NB4 (cell line): ENCODE data around the gene HLA-DOA.
A peak's percentile ranks its signal among the peaks of the same experiment; 100 is the strongest.

Experiments
- DNase-seq: peaks from one replicate; pipeline ENCODE4 v3.0.0; 2010; ENCODE audit warnings: low read depth
- H3K4me3 ChIP-seq: one replicate; pipeline ENCODE4 v1.5.1; 2011; ENCODE audit warnings: mild to moderate bottlenecking, low read depth, low read length, moderate library complexity
- MAX ChIP-seq: IDR thresholded peaks from 2 replicates; pipeline ENCODE4 v1.6.1; 2011; ENCODE audit warnings: low read depth, low read length
- MYC ChIP-seq: IDR thresholded peaks from 2 replicates; pipeline ENCODE4 v1.6.1; 2011; ENCODE audit warnings: low read depth, low read length
- POLR2A ChIP-seq: IDR thresholded peaks from 2 replicates; pipeline ENCODE4 v1.6.1; 2011; ENCODE audit warnings: mild to moderate bottlenecking; ENCODE audit not compliant: insufficient read length; ENCODE audit errors: extremely low read depth
- TF ChIP-seq, protein P1 (sequence below): IDR thresholded peaks from one replicate; pipeline ENCODE4 v1.5.1; 2012; ENCODE audit warnings: low read depth, low read length

HLA-DOA gene

DNA sequence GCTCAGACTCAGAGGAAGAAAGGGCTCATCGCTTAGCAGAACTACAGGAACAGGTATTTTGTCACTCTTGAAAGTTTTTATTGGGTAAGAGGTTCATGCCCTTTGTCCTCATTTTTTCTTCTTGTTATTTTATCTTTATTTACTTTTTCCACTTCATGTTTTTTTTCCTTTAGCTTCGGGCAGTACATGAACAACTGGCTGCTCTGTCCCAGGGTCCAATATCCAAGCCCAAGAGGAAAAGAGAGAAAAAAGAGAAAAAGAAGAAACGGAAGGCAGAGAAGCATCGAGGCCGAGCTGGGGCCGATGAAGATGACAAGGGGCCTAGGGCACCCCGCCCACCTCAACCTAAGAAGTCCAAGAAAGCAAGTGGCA lies 31.5 kb downstream of the HLA-DOA start:
- no peak for DNase-seq
- H3K4me3 ChIP-seq, result no peak overlapping the region
- TF ChIP-seq, protein P1, sequence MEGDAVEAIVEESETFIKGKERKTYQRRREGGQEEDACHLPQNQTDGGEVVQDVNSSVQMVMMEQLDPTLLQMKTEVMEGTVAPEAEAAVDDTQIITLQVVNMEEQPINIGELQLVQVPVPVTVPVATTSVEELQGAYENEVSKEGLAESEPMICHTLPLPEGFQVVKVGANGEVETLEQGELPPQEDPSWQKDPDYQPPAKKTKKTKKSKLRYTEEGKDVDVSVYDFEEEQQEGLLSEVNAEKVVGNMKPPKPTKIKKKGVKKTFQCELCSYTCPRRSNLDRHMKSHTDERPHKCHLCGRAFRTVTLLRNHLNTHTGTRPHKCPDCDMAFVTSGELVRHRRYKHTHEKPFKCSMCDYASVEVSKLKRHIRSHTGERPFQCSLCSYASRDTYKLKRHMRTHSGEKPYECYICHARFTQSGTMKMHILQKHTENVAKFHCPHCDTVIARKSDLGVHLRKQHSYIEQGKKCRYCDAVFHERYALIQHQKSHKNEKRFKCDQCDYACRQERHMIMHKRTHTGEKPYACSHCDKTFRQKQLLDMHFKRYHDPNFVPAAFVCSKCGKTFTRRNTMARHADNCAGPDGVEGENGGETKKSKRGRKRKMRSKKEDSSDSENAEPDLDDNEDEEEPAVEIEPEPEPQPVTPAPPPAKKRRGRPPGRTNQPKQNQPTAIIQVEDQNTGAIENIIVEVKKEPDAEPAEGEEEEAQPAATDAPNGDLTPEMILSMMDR, result no peak
- no peak for TF ChIP-seq MYC
- no peak for TF ChIP-seq POLR2A
- no peak for TF ChIP-seq MAX

GRCh38 chr6:32977272-32977952 lies 32.0 kb downstream of the HLA-DOA start:
- no peak for DNase-seq

GRCh38 chr6:32976334-32977069 lies 32.9 kb downstream of the HLA-DOA start:
- H3K4me3 ChIP-seq, result peak overlapping the region; percentile 99
- TF ChIP-seq MYC, result no peak
- TF ChIP-seq, protein P1, result no peak
- TF ChIP-seq MAX, result no peak
- TF ChIP-seq POLR2A, result no peak
- DNase-seq, result no peak

More at GRCh38 chr6:32977272-32977952, 32.0 kb downstream of the HLA-DOA start:
- peak overlapping the region; percentile 3 for H3K4me3 ChIP-seq
- TF ChIP-seq MYC (no peak), POLR2A (no peak)
- TF ChIP-seq, protein P1, result no peak

DNA sequence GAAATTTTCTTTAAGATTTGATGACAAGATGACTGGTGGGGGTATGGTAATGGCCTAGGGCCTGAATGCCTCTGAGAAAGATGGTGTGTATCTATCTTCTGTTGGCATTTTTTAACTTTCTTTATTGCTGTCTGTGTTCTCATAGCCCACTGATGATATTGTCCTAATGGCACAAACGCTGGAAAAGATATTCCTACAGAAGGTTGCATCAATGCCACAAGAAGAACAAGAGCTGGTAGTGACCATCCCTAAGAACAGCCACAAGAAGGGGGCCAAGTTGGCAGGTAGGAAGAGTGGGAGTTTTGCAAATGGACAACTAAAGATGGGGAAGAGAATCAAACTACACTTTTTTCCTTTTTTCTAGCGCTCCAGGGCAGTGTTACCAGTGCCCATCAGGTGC lies 33.5 kb downstream of the HLA-DOA start:
- DNase-seq, result no peak
- H3K4me3 ChIP-seq, result peak overlapping the region; percentile 99
- TF ChIP-seq, protein P1, result no peak
- TF ChIP-seq POLR2A, result no peak
- no peak for TF ChIP-seq MAX
- TF ChIP-seq MYC, result no peak

DNA sequence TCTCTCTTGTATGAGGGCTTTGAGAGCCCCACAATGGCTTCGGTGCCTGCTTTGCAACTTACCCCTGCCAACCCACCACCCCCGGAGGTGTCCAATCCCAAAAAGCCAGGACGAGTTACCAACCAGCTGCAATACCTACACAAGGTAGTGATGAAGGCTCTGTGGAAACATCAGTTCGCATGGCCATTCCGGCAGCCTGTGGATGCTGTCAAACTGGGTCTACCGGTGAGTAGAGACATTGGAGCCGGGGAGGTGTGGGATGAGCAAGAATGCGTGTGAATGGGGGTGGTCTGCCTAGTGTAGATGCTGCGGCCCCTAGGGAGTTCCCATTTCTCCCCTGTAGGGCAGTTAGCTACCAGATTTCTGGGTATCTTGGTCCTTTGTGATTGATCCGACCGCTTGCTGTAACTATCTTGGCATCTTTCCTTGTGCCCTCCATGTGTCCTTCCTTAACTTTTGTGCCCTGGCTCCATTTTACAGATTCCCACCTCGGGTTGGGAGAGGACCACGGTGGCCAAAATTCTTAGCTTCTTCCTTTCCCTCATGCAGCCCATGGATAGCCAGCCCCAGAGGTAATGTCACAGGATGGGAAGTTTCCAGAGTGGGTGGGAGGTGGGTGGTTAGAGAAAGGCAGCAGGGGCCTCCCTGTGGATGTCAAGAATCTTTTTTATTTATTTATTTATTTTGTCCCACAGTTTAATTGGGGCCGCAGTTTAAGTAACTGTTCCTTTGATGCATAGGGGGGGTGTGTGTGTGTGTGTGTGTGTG lies 34.7 kb downstream of the HLA-DOA start:
- DNase-seq, result peak; percentile 24
- TF ChIP-seq MYC, result no peak
- no peak for TF ChIP-seq MAX
- TF ChIP-seq POLR2A, result no peak
- TF ChIP-seq, protein P1, result no peak

More for the DNA sequence above, 34.7 kb downstream of the HLA-DOA start:
- peak overlapping the region; percentile 99 for H3K4me3 ChIP-seq
